ENCODE measurements around the gene CACNA1G. TPM values are rescaled to one million over a fixed set of nuclear protein-coding genes. Genes with fewer than 3 reads are reported as not detected.

Gene CACNA1G
- total RNA-seq, 1 donor = under 0.01 TPM

- DNase-seq (ENCODE audit: low read depth in 2 of 3, low spot score in 2 of 3) = no peak
These were observed 24.8 kb downstream of the CACNA1G start for GRCh38 chr17:50585346-50585745.

GRCh38 chr17:50585891-50586290, 25.4 kb downstream of the CACNA1G start:
- no peak for DNase-seq (ENCODE audit: low read depth in 2 of 3, low spot score in 2 of 3)

GRCh38 chr17:50586421-50587247, 26.1 kb downstream of the CACNA1G start:
- DNase-seq (ENCODE audit: low read depth in 2 of 3, low spot score in 2 of 3) = no peak

- DNase-seq (ENCODE audit: low read depth in 2 of 3, low spot score in 2 of 3) = no peak
These were observed 27.1 kb downstream of the CACNA1G start for GRCh38 chr17:50587571-50587970.

GRCh38 chr17:50588391-50589049, 28.0 kb downstream of the CACNA1G start:
- DNase-seq (ENCODE audit: low read depth in 2 of 3, low spot score in 2 of 3) = no peak

- no peak for DNase-seq (ENCODE audit: low read depth in 2 of 3, low spot score in 2 of 3)
These were observed 28.7 kb downstream of the CACNA1G start for GRCh38 chr17:50589095-50589705.

GRCh38 chr17:50590946-50591737, 30.6 kb downstream of the CACNA1G start:
- DNase-seq (ENCODE audit: low read depth in 2 of 3, low spot score in 2 of 3) = no peak

- DNase-seq (ENCODE audit: low read depth in 2 of 3, low spot score in 2 of 3) = no peak
These were observed 32.8 kb downstream of the CACNA1G start for GRCh38 chr17:50593321-50593720.

- no peak for DNase-seq (ENCODE audit: low read depth in 2 of 3, low spot score in 2 of 3)
These were observed 33.8 kb downstream of the CACNA1G start for GRCh38 chr17:50594128-50594823.

- DNase-seq (ENCODE audit: low read depth in 2 of 3, low spot score in 2 of 3) = no peak
These were observed 34.4 kb downstream of the CACNA1G start for GRCh38 chr17:50594892-50595291.

GRCh38 chr17:50596191-50597037, 35.9 kb downstream of the CACNA1G start:
- no peak for DNase-seq (ENCODE audit: low read depth in 2 of 3, low spot score in 2 of 3)

GRCh38 chr17:50598487-50598886, 38.0 kb downstream of the CACNA1G start:
- no peak for DNase-seq (ENCODE audit: low read depth in 2 of 3, low spot score in 2 of 3)

GRCh38 chr17:50599606-50600005, 39.1 kb downstream of the CACNA1G start:
- DNase-seq (ENCODE audit: low read depth in 2 of 3, low spot score in 2 of 3) = no peak

GRCh38 chr17:50601823-50602375, 41.4 kb downstream of the CACNA1G start:
- DNase-seq (ENCODE audit: low read depth in 2 of 3, low spot score in 2 of 3) = no peak

GRCh38 chr17:50602836-50603235, 42.3 kb downstream of the CACNA1G start:
- no peak for DNase-seq (ENCODE audit: low read depth in 2 of 3, low spot score in 2 of 3)

GRCh38 chr17:50603340-50603739, 42.8 kb downstream of the CACNA1G start:
- DNase-seq (ENCODE audit: low read depth in 2 of 3, low spot score in 2 of 3) = peak in 1 of 3 donors; percentile 28

- DNase-seq (ENCODE audit: low read depth in 2 of 3, low spot score in 2 of 3) = peak in 1 of 3 donors; percentile 25
These were observed 44.0 kb downstream of the CACNA1G start for GRCh38 chr17:50604513-50604912.

GRCh38 chr17:50605429-50605828, 44.9 kb downstream of the CACNA1G start:
- peak in 1 of 3 donors; percentile 28 for DNase-seq (ENCODE audit: low read depth in 2 of 3, low spot score in 2 of 3)
